Dermis microvascular lymphatic vessel endothelial cell (primary cell): ENCODE results near the gene AGPS. TPM values are rescaled to one million over a fixed set of nuclear protein-coding genes. Genes with fewer than 3 reads are reported as not detected.
"Not testable (repeated sequence)": the region's sequence is repeated elsewhere in the genome, so short reads cannot be mapped to it uniquely, and the experiment has no call there.

ENCODE experiments used
- DNase-seq, 2 donors: peaks; one replicate each; pipeline versions ENCODE4 v3.0.0 to v3.0.0-alpha.2; 2010; ENCODE audit warnings: low read depth in 2 of 2
- total RNA-seq: library from RNA; depleted of rRNA; stranded (reverse); fragments of >200 nt; gene quantifications from 2 replicates; pipeline ENCODE4 v1.2.1, GENCODE V29; 2014

AGPS gene
- total RNA-seq, 1 donor from 2014 or later, result 43.0 TPM

GRCh38 chr2:177419274-177419673, 26.7 kb downstream of the AGPS start:
- DNase-seq, result no peak

DNA sequence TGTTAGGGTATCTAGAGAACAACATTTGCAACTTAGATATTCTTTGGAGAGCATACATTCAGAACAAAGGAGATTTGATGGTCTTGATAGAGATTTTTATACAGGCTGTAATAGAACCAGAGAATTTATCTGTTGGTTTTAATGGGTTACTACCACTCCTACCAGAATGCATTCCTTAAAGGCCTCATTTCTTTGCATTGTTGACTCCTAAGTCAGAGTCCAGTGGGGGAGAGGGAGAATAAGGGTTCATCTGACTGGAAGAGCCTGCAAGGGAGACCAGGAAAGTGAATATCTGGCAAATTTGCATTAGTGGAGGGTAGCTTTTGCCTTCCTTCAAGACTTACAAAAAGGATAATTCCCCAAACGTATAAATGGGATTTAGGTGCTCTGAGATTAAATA, 29.7 kb downstream of the AGPS start:
- no peak for DNase-seq

GRCh38 chr2:177424120-177424519, 31.5 kb downstream of the AGPS start:
- not testable (repeated sequence) for DNase-seq

GRCh38 chr2:177424620-177425019, 32.0 kb downstream of the AGPS start:
- DNase-seq, result not testable (repeated sequence)

DNA sequence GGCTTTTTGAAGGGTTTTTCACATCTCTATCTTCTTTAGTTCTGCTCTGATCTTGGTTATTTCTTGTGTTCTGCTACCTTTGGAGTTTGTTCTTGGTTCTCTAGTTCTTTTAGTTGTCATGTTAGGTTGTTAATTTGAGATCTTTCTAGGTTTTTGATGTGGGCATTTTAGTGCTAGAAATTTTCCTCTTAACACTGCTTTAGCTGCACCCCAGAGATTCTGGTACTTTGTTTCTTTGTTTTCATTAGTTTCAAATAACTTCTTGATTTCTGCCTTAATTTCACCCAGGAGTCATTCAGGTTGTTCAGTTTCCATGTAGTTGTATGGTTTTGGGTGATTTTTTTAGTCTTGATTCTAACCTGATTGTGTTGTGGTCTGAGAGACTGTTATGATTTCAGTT, 34.7 kb downstream of the AGPS start:
- DNase-seq, result no peak

DNA sequence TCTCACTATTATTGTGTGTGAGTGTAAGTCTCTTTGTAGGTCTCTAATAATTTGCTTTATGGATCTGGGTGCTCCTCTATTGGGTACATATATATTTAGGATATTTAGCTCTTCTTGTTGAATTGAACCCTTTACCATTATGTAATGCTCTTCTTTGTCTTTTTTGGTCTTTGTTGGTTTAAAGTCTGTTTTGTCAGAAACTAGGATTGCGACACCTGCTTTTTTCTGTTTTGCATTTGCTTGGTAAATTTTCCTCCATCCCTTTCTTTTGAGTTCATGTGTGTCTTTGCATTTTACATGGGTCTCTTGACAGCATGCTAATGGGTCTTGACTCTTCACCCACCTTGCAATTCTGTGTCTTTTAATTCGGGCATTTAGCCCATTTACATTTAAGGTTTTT, 35.4 kb downstream of the AGPS start:
- DNase-seq, result not testable (repeated sequence)

DNA sequence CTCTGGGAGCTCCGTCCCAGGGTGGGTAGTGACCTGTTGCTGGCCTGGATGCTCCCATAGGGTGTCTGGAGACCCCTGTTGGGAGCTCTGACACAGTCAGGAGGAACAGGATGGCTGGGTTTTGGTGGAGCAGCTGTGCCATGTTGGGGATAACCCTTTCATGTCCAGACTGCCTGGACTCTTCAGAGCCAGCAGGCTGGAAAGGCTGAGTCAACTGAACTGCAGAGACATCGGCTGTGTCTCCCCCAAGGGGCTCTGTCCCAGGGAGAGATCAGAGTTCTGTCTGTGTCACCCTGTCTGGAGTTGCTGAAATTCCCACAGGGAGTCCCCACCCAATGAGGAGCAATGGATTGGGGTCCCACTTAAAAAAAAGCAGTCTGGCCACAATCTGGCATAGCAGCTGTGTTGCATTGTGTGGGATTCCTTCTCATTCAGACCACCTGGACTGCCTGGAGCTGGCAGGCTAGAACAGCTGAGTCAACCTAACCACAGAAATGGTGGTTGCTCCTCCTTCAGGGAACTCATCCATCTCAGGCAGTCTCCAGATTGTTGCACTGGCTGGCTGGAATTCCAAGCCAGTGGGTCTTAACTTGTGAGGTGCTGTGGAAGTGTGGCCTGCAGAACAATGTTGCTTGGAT, 37.2 kb downstream of the AGPS start:
- DNase-seq, result no peak

GRCh38 chr2:177430411-177430810, 37.8 kb downstream of the AGPS start:
- no peak for DNase-seq

- DNase-seq, result not testable (repeated sequence)
These were observed 38.6 kb downstream of the AGPS start for GRCh38 chr2:177431111-177431725.

- DNase-seq, result no peak
These were observed 40.1 kb downstream of the AGPS start for GRCh38 chr2:177432703-177433102.

DNA sequence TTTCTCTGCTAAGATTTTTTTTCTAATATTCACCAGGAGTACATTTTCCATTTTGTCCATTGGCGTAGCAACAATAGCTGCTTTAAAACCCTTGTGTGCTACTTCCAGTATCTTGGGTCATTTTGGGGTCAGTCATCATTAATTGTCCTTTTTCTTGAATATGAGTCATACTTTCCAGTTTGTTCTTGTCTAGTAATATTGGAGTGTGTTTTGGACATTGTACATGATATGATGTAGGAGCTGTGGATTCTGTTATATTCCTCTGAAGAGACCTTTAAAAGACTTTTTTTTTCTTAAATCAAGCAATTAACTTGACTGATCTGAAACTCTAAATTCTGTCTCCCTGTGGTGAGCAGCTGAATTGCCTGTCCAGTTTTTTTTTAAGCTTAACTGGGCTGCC, 40.8 kb downstream of the AGPS start:
- peak in 1 of 2 donors; percentile 4 for DNase-seq

DNA sequence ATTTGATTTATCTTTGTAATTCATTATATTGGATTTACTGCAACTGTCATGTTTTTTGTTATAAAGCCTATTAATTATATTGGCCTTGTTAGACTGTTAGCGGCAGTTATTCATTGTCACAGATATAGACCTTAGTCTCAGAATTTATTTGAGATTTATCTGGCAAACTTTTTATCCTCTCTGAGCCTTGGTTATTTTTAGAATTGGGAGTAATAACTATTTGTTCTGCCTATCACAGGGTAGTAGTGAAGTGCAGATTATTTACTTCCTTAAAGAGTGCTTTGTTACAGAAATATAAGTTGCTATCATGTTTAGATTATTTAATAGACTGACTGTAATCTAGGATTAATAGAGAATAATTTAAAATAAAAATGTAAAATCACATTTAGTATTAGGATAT, 41.9 kb downstream of the AGPS start:
- no peak for DNase-seq

DNA sequence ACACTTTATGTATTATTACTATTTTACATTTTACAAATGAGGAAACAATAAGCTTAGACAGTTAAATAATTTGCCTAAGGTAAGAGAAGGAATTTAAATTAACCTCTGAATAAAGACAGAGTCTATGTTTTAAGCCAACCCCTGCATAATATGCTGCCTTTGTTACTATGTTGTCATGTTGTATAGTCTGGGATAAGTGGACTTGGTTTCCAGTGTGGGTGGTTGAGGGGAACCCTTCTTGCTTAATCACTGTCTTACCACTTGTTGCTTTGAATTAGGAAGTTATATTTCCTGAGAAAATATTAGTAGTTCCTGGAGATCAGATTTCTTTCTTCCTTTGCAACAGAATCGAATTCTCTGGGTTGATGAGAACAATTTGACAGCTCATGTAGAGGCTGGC, 52.6 kb downstream of the AGPS start:
- peak in 1 of 2 donors; percentile 69 for DNase-seq

GRCh38 chr2:177448031-177448430, 55.5 kb downstream of the AGPS start:
- DNase-seq, result no peak

- no peak for DNase-seq
These were observed 56.6 kb downstream of the AGPS start for GRCh38 chr2:177449159-177449558.

GRCh38 chr2:177455187-177455586, 62.6 kb downstream of the AGPS start:
- no peak for DNase-seq

GRCh38 chr2:177459756-177460155, 67.2 kb downstream of the AGPS start:
- not testable (repeated sequence) for DNase-seq

GRCh38 chr2:177460973-177461585, 68.5 kb downstream of the AGPS start:
- DNase-seq, result no peak

DNA sequence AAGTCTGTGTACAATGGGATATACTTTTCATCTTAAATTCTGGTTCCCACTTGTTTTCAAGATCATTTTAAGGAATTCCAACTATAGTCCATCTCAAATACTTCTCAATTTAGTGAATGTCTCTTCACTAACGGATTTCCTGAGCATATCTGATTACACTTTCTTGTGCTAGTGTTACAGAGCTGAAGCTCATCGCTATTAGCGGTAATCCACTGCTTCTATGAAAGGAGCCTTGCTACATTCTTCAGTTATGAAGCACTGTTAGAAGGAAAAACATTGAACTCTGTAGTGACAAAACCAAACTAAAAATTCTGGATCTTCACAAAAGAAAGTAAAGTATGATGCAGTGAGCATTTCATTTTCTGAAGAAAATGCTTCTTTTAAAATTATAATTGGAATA, 72.0 kb downstream of the AGPS start:
- DNase-seq, result no peak

- DNase-seq, result no peak
These were observed 73.0 kb downstream of the AGPS start for GRCh38 chr2:177465400-177466138.

- no peak for DNase-seq
These were observed 74.0 kb downstream of the AGPS start for GRCh38 chr2:177466337-177467195.
